Right lobe of liver (tissue), 4 donors: ENCODE data around the gene SLC2A11.

ENCODE experiments used
- CTCF ChIP-seq, 4 donors: fragments of 200-600 bp in 3 of 4; fragments of 450-650 bp in 1 of 4; IDR thresholded peaks; one replicate each; pipeline versions ENCODE4 v1.5.1 to v1.8.0; 2016 to 2022; ENCODE audit warnings: antibody characterized with exemption in 4 of 4, mild to moderate bottlenecking in 2 of 4
- POLR2A ChIP-seq: fragments of 450-650 bp; IDR thresholded peaks from one replicate; pipeline ENCODE4 v1.6.1; 2017; ENCODE audit warnings: antibody characterized with exemption, mild to moderate bottlenecking
- donor health status: DM: no; HTN: no; CAD: no.
- donor health status: DM: no; HTN: no; CAD: no.
- donor health status: DM: no; HTN: yes; CAD: no.

- TF ChIP-seq CTCF (IDR thresholded peaks at IDR 0.05) (no peak), POLR2A (no peak)
Observed at GRCh38 chr22:23856721-23857605, 712 bp upstream of the SLC2A11 start.
